Esophagus squamous epithelium (tissue), 5 donors: ENCODE results near the gene PRUNE2. TPM values are rescaled to one million over a fixed set of nuclear protein-coding genes. Genes with fewer than 3 reads are reported as not detected.

ENCODE experiments used
- DNase-seq: peaks from one replicate; lab custom pipeline; 2025; lab: John Stamatoyannopoulos, UW
- H3K27ac ChIP-seq, 4 donors: fragments of 200-600 bp; sonication (generic); one replicate each; pipeline ENCODE4 v1.5.1; 2016 to 2019; ENCODE audit warnings: mild to moderate bottlenecking in 1 of 4
- H3K27me3 ChIP-seq, 4 donors: fragments of 200-600 bp; sonication (generic); 1 replicate in 3 of 4; 2 replicates in 1 of 4; pipeline versions ENCODE4 v1.5.1 to v1.6.0; 2017 to 2021; ENCODE audit warnings: antibody characterized with exemption in 1 of 4
- H3K36me3 ChIP-seq, 3 donors: fragments of 200-600 bp; sonication (generic); one replicate each; pipeline ENCODE4 v1.5.1; 2016 to 2019
- H3K4me1 ChIP-seq, 3 donors: fragments of 200-600 bp; sonication (generic); one replicate each; pipeline ENCODE4 v1.5.1; 2017 to 2019
- H3K4me3 ChIP-seq, 4 donors: fragments of 200-600 bp; sonication (generic); 1 replicate in 3 of 4; 2 replicates in 1 of 4; pipeline ENCODE4 v1.5.1; 2016 to 2019; ENCODE audit warnings: mild to moderate bottlenecking in 2 of 4, moderate library complexity in 1 of 4
- H3K9me3 ChIP-seq, 3 donors: fragments of 200-600 bp; sonication (generic); one replicate each; pipeline ENCODE4 v1.5.1; 2016 to 2019
- POLR2A ChIP-seq, 4 donors: fragments of 450-650 bp; IDR thresholded peaks; one replicate each; pipeline ENCODE4 v1.6.1; 2017; ENCODE audit warnings: antibody characterized with exemption in 4 of 4, mild to moderate bottlenecking in 4 of 4, moderate library complexity in 3 of 4
- WGBS, 2 donors: methylation state at CpG; one replicate each; pipeline ENCODE4 v1.1.5; 2018; 5-methylcytosine and 5-hydroxymethylcytosine counted together
- intact Hi-C: fragments of 100-400 bp; cut with DNase I; formaldehyde crosslinking; loops from one replicate; pipeline ENCODE4 v1.15.0; 2022
- small RNA-seq, 4 donors: library from RNA; depleted of rRNA; stranded (forward); fragments of <200 nt; gene quantifications; one replicate each; pipeline ENCODE3, GENCODE V24; 2016
- total RNA-seq, 4 donors: library from RNA; depleted of rRNA; stranded (reverse); fragments of >200 nt; gene quantifications; one replicate each; pipeline ENCODE4 v1.1.0, GENCODE V29; 2016
- TF ChIP-seq, protein P1 (sequence below), 6 experiments: fragments of 450-650 bp in 4 of 6; fragments of 200-600 bp in 2 of 6; sonication (generic) in 2 of 6; IDR thresholded peaks; one replicate each; pipeline ENCODE4 v1.5.1; 2016 to 2019; ENCODE audit warnings: antibody characterized with exemption in 6 of 6, mild to moderate bottlenecking in 4 of 6, moderate library complexity in 4 of 6
- donor health status: DM: yes; HTN: yes; CAD: no.

The PRUNE2 gene
- total RNA-seq, 4 donors from 2014 or later: 9.9 to 126 (median 26.7) TPM

DNA sequence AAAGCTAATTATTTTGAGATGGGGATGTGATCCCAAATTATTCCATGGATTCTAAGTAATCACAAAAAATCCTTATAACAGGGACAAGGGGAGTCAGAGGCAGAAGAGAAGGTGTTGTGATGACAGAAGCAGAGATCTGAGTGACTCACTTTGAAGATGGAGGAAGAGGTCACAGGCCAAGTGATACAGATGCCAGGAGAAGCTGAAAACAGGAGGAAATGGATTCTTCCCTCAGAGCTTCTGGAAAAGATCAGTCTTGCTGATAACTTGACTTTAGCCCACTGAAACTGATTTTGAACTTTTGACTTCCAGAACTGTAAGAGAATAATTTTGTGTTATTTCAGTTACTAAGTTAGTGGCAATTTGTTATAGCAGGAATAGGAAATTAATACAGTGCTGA, 341.6 kb downstream of the PRUNE2 start:
- H3K9me3 ChIP-seq: no peaks in the 10 kb centered on the region
- no peaks in the 10 kb centered on the region for H3K36me3 ChIP-seq
- no peak for DNase-seq
- no peaks in the 10 kb centered on the region for H3K27me3 ChIP-seq
- TF ChIP-seq, protein P1, sequence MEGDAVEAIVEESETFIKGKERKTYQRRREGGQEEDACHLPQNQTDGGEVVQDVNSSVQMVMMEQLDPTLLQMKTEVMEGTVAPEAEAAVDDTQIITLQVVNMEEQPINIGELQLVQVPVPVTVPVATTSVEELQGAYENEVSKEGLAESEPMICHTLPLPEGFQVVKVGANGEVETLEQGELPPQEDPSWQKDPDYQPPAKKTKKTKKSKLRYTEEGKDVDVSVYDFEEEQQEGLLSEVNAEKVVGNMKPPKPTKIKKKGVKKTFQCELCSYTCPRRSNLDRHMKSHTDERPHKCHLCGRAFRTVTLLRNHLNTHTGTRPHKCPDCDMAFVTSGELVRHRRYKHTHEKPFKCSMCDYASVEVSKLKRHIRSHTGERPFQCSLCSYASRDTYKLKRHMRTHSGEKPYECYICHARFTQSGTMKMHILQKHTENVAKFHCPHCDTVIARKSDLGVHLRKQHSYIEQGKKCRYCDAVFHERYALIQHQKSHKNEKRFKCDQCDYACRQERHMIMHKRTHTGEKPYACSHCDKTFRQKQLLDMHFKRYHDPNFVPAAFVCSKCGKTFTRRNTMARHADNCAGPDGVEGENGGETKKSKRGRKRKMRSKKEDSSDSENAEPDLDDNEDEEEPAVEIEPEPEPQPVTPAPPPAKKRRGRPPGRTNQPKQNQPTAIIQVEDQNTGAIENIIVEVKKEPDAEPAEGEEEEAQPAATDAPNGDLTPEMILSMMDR (IDR thresholded peaks at IDR 0.05): no peak
- no peak for TF ChIP-seq POLR2A (IDR thresholded peaks at IDR 0.05)
- no peak overlapping the region for H3K4me3 ChIP-seq
- intact Hi-C loops: no loop called here
- peaks cover 0 to 13% (median 0%) of the 10 kb centered on the region in 3 donors for H3K4me1 ChIP-seq
- no peak overlapping the region for H3K27ac ChIP-seq

DNA sequence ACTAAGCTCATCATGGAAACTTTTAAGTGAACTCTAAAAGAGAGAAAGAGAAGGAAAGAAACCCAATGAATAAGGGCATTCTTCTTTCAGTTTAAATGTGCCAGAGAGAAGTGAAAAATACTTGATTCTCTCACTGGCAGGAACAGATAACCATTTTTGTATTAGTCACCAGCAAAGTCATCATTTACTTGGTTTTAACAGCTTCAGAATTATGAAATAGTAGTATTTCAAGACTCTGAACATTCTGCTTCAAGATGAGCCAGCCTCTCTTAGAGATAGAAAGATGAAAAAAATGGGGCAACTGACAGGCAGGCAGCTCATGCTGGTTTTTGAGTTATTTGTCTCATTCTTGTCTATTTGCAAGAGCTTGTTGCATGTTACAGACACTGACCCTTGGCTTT, 343.4 kb downstream of the PRUNE2 start:
- intact Hi-C loops: no loop called here
- DNase-seq: no peak
- no peak overlapping the region for H3K4me3 ChIP-seq
- no peaks in the 10 kb centered on the region for H3K27me3 ChIP-seq
- H3K4me1 ChIP-seq: peaks cover 0 to 13% (median 0%) of the 10 kb centered on the region in 3 donors
- peak overlapping the region in 1 of 4 donors; percentile 31 for H3K27ac ChIP-seq
- H3K36me3 ChIP-seq: no peaks in the 10 kb centered on the region
- H3K9me3 ChIP-seq: peaks cover 0 to 4% (median 0%) of the 10 kb centered on the region in 3 donors
- TF ChIP-seq POLR2A (IDR thresholded peaks at IDR 0.05): no peak
- TF ChIP-seq, protein P1 (IDR thresholded peaks at IDR 0.05): no peak

GRCh38 chr9:76561900-76562299, 344.0 kb downstream of the PRUNE2 start:
- Histone ChIP-seq H3K4me1 (peaks cover 0 to 13% (median 0%) of the 10 kb centered on the region in 3 donors), H3K9me3 (peaks cover 0 to 4% (median 0%) of the 10 kb centered on the region in 3 donors), H3K4me3 (no peak overlapping the region), H3K27me3 (no peaks in the 10 kb centered on the region), H3K36me3 (no peaks in the 10 kb centered on the region), H3K27ac (peak overlapping the region in 2 of 4 donors; percentile 31 to 41)
- TF ChIP-seq, protein P1 (IDR thresholded peaks at IDR 0.05): no peak
- TF ChIP-seq POLR2A (IDR thresholded peaks at IDR 0.05): no peak
- no peak for DNase-seq
- intact Hi-C loops: no loop called here
- 77% methylated on average over 1 of the region's 1 CpG for WGBS, 2 donors

Small RNAs within 50 kb of the gene (small RNA-seq; reads per million reads assigned to genes)
- gene AL359314.1: 0 reads per million in 4 donors

Other genes with a start within 250 kb of the PRUNE2 start
- not detected for gene PCA3, start 141.7 kb downstream of the PRUNE2 start, total RNA-seq
- not detected for gene FOXB2, start 113.5 kb upstream of the PRUNE2 start, total RNA-seq